Brain microvascular endothelial cell (primary cell): ENCODE results near the gene ECEL1.
"Not testable (repeated sequence)": the region's sequence is repeated elsewhere in the genome, so short reads cannot be mapped to it uniquely, and the experiment has no call there.

Experiments
- DNase-seq: peaks from one replicate; pipeline ENCODE4 v3.0.0-alpha.2; 2020
- H3K27ac ChIP-seq: fragments of 250-450 bp; sonication (Bioruptor Pico); 2 replicates; pipeline ENCODE4 v1.5.1; 2020; ENCODE audit warnings: mild to moderate bottlenecking, moderate library complexity
- H3K27me3 ChIP-seq: fragments of 250-450 bp; sonication (Bioruptor Pico); replicated peaks from 2 replicates; pipeline ENCODE4 v1.5.1; 2020; ENCODE audit warnings: mild to moderate bottlenecking
- H3K36me3 ChIP-seq: fragments of 250-450 bp; sonication (Bioruptor Pico); replicated peaks from 2 replicates; pipeline ENCODE4 v1.5.1; 2020; ENCODE audit warnings: mild to moderate bottlenecking
- H3K4me3 ChIP-seq: 2 replicates; pipeline ENCODE4 v1.5.1; 2011; ENCODE audit warnings: low read depth, mild to moderate bottlenecking, control low read depth, low read length, moderate library complexity
- in situ Hi-C: cut with HindIII; loops from 2 replicates; pipeline ENCODE4 v1.10.0; 2017; ENCODE audit warnings: low sequenced_read_pairs, low pct_ligation_motif_present
- TF ChIP-seq, protein P1 (sequence below): IDR thresholded peaks from 2 replicates; pipeline ENCODE4 v1.5.1; 2011; ENCODE audit warnings: low read depth, mild to moderate bottlenecking, moderate library complexity, low read length, control low read depth, inconsistent platforms; ENCODE audit errors: missing control alignments

The ECEL1 gene

DNA sequence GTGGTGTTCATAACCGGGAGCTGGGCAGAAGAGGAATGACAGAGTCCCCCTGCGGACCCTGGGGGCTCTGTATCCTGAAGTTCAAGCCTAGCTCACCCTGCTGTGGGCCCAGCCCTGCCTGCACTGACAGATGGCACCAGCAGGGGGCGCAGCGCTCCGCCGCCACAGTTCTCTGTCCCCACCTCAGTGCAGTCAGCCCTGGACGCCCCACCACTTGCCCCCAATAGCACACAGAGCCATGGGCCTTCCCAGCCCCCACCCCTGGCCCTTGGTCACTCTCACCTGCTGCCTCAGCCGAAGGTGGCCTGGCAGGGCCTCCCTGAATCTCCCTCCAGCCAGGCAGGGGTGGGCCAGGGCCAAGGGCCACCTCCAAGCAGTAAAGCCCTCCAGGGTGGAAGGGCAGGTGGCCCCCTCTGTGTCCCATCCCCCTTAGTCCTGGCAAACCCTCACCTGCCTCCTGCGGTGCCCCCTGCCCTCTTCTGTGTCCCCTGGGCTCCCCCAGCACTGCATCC is 41.3 kb downstream of the ECEL1 start:
- H3K36me3 ChIP-seq, DNase-seq, H3K27ac ChIP-seq, H3K4me3 ChIP-seq, in situ Hi-C loops: not testable (repeated sequence)
- H3K27me3 ChIP-seq: peaks cover 11% of the 10 kb centered on the region
- TF ChIP-seq, protein P1, sequence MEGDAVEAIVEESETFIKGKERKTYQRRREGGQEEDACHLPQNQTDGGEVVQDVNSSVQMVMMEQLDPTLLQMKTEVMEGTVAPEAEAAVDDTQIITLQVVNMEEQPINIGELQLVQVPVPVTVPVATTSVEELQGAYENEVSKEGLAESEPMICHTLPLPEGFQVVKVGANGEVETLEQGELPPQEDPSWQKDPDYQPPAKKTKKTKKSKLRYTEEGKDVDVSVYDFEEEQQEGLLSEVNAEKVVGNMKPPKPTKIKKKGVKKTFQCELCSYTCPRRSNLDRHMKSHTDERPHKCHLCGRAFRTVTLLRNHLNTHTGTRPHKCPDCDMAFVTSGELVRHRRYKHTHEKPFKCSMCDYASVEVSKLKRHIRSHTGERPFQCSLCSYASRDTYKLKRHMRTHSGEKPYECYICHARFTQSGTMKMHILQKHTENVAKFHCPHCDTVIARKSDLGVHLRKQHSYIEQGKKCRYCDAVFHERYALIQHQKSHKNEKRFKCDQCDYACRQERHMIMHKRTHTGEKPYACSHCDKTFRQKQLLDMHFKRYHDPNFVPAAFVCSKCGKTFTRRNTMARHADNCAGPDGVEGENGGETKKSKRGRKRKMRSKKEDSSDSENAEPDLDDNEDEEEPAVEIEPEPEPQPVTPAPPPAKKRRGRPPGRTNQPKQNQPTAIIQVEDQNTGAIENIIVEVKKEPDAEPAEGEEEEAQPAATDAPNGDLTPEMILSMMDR: peak; percentile 22

DNA sequence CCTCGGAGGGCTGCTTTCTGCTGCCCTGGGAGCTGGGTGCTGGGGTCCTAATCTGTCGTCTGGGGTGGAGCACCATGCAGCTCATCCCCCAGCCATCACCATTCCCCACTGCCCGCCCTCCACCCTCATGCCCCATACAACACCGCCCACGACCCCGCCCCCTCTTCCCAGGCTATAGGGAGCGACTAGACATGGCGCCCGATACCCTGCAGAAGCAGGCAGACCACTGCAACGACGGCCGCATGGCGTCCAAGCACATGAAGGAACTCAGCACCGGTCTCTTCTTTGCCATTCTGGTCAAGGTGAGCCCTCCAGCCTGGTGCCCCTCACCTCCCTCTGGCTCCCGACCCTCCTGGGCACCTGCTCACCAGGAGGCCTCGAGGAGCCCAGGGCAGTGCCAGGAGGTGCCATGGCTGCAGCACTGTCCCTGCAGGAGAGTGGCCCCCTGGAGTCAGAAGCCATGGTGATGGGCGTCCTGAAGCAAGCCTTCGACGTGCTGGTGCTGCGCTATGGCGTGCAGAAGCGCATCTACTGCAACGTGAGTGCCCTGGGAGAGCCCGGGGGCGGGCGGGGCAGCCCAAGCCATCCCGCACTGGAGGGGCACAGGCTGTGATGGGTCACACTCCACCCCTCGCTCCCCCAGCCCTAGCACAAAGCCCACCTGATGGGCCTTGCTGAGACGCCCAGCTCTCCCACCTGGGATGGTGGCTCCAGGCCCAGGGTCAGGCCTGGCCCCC is 42.3 kb downstream of the ECEL1 start:
- H3K27me3 ChIP-seq, in situ Hi-C loops, DNase-seq: not testable (repeated sequence)

DNA sequence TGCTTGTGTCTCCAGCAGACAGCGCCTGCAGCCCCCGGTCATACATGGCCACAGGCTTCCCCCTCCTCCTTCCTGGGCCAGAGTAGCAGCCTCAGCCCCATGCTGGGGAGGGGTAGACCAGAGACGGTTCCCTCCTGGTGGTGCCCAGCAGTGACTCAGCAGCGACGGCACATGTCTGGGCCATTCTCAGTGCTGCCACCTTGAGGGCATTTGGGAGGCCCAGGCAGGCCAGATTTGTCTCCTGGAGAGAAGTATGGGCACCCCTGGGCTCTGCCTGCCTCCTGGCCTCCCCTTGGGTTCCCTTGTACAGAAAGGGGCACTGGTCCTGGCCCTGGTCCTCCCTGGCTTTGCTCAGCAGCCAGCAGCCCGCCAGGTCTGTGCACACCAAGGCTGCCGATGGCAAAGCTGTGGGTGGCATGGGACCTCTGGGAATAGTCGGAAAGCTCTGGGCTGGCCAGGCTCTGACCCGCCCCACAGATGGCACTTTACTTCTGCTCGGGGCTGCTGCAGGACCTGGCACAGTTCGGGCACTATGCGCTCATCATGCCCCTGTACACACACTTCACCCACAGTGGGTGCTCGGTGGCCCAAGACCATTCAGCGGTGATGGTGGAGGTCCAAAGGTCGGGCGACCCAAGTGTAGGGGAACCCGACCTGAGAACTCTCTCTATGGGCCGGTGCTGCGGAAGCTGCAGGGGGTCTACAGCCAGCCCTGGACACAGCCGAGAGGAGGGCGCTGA is 43.1 kb downstream of the ECEL1 start:
- Histone ChIP-seq H3K27ac (no peak overlapping the region), H3K4me3 (no peak overlapping the region), H3K36me3 (no peaks in the 10 kb centered on the region), H3K27me3 (peaks cover 8% of the 10 kb centered on the region)
- TF ChIP-seq, protein P1: peak; percentile 86
- in situ Hi-C loops: no loop called here
- peak; percentile 70 for DNase-seq

More for the DNA sequence above, 42.3 kb downstream of the ECEL1 start:
- H3K36me3 ChIP-seq, H3K4me3 ChIP-seq, H3K27ac ChIP-seq: not testable (repeated sequence)

DNA sequence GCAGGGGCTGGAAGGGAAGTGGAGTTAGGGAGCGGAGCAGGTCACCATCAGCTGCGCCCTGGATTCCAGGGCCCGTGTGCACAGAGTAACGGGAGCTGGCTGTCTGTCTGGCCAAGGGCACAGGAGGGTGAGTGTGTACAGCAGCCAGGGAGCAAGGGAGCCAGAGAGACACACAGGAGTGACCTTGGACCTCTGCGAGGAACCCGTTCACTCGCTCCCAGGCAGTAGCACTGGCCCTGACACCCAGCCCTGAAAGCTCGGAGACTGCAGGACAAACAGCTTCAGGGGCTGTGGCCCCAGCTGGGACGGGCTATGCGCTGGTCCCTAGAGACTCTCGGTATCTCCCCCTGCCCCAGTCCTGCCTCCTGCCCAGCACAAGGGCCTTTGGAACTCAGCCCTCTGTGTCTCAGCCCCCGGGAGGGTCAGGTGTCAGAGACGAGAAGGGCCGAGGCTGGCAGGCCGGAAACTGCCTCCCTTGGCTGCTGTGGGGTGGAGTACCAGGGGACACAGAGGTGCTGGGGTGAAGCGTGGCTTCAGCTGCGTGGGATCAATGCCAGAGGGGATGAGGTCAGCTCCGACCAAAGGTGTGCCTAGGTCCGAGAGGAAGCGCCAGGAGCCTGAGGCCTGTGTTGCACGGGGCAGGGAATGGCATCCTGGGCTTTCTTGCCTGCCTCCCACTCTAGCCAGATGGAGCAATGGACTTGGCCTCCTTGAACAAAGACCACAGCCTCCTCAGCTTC is 43.8 kb downstream of the ECEL1 start:
- H3K27ac ChIP-seq, DNase-seq, H3K4me3 ChIP-seq, H3K36me3 ChIP-seq, H3K27me3 ChIP-seq, in situ Hi-C loops: not testable (repeated sequence)

DNA sequence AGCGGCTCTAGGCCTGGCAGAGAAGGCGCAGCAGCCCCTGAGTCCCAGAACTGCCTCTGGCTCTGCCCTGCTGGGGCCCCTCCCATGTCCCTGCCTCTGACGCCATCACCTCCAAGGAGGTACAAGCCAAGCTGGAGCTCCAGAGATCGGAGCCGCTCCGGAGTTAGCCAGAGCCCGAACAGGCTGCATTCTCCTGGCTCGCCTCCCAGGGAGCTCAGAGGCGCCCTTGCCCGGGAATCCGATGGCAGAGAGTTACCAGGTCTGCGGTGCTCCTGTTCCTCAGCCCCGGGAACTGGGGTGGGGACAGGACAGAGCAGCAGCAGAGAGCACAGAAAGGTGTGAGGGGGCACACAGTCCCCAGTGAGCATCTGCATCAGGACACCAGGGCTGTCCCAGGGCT is 44.6 kb downstream of the ECEL1 start:
- H3K27ac ChIP-seq, H3K27me3 ChIP-seq, H3K4me3 ChIP-seq, H3K36me3 ChIP-seq, in situ Hi-C loops, DNase-seq: not testable (repeated sequence)

DNA sequence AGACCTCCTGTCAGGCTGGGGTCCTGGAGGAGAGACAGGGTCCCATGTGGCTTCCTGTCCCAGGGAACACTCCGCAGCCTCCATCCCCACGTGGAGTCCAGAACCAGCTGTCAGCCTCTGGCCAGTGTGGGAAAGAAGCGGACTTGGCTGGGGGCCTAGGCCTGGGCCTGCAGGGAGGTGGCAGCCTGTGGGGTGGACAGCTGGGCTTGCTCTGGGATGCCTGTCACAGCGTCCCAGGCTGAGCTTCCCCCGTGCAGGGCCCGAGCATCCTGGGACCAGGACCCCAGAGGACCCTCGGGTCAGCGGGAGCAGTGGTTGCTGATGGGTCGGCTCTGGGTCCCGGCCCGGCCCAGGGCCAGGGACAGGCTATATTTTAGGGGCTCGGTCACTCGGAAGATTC is 45.2 kb downstream of the ECEL1 start:
- H3K36me3 ChIP-seq, H3K27ac ChIP-seq, H3K4me3 ChIP-seq, in situ Hi-C loops, H3K27me3 ChIP-seq, DNase-seq: not testable (repeated sequence)

DNA sequence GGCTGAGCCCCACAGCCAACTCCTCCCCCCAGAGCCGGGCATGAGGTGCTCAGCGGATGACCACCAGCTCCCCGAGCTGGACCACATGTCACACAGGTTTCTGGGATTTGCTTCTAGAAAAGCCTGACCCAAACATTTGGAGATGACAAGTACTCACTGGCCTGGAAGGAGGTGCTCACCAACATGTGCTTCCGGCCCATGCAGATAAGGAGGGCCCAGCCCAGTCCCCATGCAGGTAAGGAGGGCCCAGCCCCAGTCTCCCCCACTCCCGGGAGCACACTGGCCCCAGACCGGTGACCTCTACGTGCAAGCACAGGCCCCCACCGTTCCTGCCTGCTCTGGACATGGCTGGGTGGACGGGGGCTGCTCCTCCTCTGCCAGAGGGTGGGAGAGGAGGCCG is 45.7 kb downstream of the ECEL1 start:
- in situ Hi-C loops, H3K36me3 ChIP-seq, DNase-seq, H3K4me3 ChIP-seq, H3K27ac ChIP-seq, H3K27me3 ChIP-seq: not testable (repeated sequence)

DNA sequence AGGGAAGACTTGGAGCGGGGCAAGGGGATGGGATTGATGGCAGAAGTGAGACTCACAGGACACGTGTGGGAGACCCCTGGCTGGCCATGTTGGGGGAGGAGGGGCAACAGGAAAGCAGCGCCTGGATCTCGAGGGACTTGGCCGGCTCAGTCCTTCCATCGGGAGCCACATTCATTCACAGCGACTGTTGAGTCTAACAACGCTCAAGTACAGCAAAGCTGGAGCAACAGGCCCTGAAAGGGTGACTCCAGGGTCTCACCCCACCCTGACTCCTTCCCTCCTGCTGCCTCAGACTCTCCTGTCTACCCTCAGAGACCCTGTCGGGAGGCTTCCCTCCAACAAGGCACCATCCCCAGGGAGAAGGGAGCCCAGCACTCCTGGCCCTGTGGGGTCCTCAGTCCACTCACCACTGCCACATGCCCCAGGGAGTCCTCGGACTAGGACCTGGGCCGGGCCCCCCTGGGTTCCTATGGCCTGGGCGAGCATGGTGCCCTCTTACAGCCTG is 46.4 kb downstream of the ECEL1 start:
- TF ChIP-seq, protein P1: no peak
- in situ Hi-C loops: no loop called here
- H3K4me3 ChIP-seq: no peak overlapping the region
- no peaks in the 10 kb centered on the region for H3K36me3 ChIP-seq
- H3K27ac ChIP-seq: no peak overlapping the region
- no peak for DNase-seq
- H3K27me3 ChIP-seq: peaks cover 2% of the 10 kb centered on the region
